Activated naive CD8-positive, alpha-beta T cell treated with anti-CD3 and anti-CD28 coated beads for 36 hours (primary cell): ENCODE data around the gene KDM6A. TPM values are rescaled to one million over a fixed set of nuclear protein-coding genes. Genes with fewer than 3 reads are reported as not detected.

Source experiments
- DNase-seq: peaks from one replicate; pipeline ENCODE4 v3.0.0; 2021
- H3K27ac Mint-ChIP-seq: one replicate; pipeline ENCODE4 v1.8.0; 2022; ENCODE audit warnings: mild to moderate bottlenecking, moderate library complexity, mixed read lengths
- H3K27me3 Mint-ChIP-seq: one replicate; pipeline ENCODE4 v1.8.0; 2022; ENCODE audit warnings: mild to moderate bottlenecking, mixed read lengths
- H3K36me3 Mint-ChIP-seq: one replicate; pipeline ENCODE4 v1.8.0; 2021; ENCODE audit warnings: mild to moderate bottlenecking, mixed read lengths
- H3K4me1 Mint-ChIP-seq: one replicate; pipeline ENCODE4 v1.8.0; 2021; ENCODE audit warnings: mixed read lengths
- H3K4me3 Mint-ChIP-seq: one replicate; pipeline ENCODE4 v1.8.0; 2022; ENCODE audit warnings: mild to moderate bottlenecking, moderate library complexity, mixed read lengths
- H3K9me3 Mint-ChIP-seq: one replicate; pipeline ENCODE4 v1.8.0; 2022; ENCODE audit warnings: mixed read lengths
- total RNA-seq, 2 experiments: library from RNA; stranded (reverse); gene quantifications; one replicate each; pipeline ENCODE4 v1.2.3, GENCODE V29; 2021

KDM6A gene
- total RNA-seq, 2 experiments from 2014 or later, result 15.8 to 17.4 TPM

DNA sequence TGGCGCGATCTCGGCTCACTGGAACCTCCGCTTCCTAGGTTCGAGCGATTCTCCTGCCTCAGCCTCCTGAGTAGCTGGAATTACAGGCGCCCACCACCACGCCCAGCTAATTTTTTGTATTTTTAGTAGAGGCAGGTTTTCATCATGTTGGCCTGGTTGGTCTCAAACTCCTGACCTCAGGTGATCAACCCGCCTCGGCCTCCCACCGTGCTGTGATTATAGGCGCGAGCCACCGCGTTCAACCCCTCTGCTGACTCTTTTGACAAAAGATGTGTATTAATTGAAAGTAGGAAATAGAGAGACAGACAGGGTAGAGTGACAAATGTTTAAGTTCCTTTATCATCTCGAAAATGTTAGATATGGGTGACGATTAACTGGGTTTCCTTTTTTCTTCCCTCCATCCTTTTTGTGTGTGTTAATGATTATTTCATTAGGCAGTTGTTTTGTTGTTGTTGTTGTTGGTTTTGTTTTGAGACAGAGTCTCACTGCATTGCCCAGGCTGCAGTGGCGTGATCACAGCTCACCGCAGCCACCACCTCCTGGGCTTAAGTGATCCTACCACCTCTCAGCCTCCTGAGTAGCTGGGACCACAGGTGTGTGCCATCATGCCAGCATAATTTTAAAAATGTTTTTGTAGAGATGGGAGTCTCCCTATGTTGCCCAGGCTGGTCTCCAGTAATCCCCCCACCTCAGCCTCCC, 79.5 kb downstream of the KDM6A start:
- DNase-seq, result no peak
- H3K36me3 Mint-ChIP-seq, result peaks cover 6% of the 10 kb centered on the region
- H3K4me1 Mint-ChIP-seq, result peaks cover 40% of the 10 kb centered on the region
- H3K27ac Mint-ChIP-seq, result no peak overlapping the region
- H3K27me3 Mint-ChIP-seq, result no peaks in the 10 kb centered on the region
- H3K9me3 Mint-ChIP-seq, result no peaks in the 10 kb centered on the region
- H3K4me3 Mint-ChIP-seq, result no peak overlapping the region

DNA sequence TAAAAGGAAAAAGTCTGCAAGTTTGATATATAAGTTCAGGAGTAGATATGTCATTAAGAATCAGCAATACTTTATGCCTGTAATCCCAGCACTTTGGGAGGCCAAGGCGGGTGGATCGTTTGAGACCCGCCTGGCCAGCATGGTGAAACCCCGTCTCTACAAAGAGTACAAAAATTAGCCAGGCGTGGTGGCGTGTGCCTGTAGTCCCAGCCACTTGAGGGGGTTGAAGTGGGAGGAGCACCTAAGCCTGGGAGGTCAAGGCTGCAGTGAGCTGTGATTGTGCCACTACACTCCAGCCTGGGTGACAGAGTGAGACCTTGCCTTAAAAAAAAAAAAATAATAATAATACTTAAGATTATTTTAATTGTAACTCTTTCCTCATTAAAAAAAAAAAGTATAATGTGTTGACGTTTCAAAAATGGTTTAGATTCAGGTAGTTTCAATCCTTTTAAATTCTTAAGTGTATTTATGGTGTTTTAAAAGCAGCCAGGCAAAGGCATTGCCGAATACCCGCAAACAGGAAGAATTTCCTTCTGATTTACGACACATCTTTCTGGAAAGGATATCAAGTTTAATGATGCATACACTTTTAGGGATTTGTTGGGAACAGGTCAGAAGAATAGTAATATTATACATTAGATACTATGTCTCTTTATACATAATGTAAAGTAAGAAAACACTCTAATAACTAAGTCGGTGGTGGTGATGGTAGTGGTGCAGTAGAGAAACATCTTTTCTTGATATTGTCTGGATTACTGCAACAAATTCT, 80.9 kb downstream of the KDM6A start:
- Mint-ChIP-seq H3K27ac (no peak overlapping the region), H3K4me3 (no peak overlapping the region), H3K4me1 (peaks cover 33% of the 10 kb centered on the region), H3K27me3 (no peaks in the 10 kb centered on the region), H3K9me3 (no peaks in the 10 kb centered on the region), H3K36me3 (peaks cover 6% of the 10 kb centered on the region)
- no peak for DNase-seq

GRCh38 chrX:44954562-44954961, 81.6 kb downstream of the KDM6A start:
- H3K4me1 Mint-ChIP-seq, result peaks cover 37% of the 10 kb centered on the region

DNA sequence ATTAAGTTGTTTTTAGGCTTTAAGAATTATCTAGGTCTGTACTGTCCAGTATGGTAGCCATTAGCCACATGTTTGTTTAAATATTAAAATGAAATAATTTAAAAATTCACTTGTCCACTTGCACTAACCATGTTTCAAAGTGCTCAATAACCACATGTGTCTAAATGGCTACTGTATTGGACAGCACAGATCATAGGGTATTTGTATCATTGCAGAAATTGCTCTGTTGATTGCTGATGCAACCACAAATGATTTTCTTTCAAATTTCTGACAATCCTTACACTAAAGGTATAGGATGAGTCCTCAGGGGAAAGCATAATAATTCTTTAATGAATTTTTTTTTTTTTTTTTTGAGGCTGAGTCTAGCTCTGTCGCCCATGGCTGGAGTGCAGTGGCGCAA, 84.9 kb downstream of the KDM6A start:
- no peaks in the 10 kb centered on the region for H3K27me3 Mint-ChIP-seq
- no peak overlapping the region for H3K4me3 Mint-ChIP-seq
- H3K36me3 Mint-ChIP-seq, result peaks cover 5% of the 10 kb centered on the region
- no peaks in the 10 kb centered on the region for H3K9me3 Mint-ChIP-seq
- no peak for DNase-seq
- H3K27ac Mint-ChIP-seq, result no peak overlapping the region
- peaks cover 40% of the 10 kb centered on the region for H3K4me1 Mint-ChIP-seq

More at GRCh38 chrX:44954562-44954961, 81.6 kb downstream of the KDM6A start:
- H3K9me3 Mint-ChIP-seq, result no peaks in the 10 kb centered on the region
- H3K4me3 Mint-ChIP-seq, result no peak overlapping the region
- H3K36me3 Mint-ChIP-seq, result peaks cover 6% of the 10 kb centered on the region
- H3K27ac Mint-ChIP-seq, result no peak overlapping the region
- no peak for DNase-seq
- H3K27me3 Mint-ChIP-seq, result no peaks in the 10 kb centered on the region

DNA sequence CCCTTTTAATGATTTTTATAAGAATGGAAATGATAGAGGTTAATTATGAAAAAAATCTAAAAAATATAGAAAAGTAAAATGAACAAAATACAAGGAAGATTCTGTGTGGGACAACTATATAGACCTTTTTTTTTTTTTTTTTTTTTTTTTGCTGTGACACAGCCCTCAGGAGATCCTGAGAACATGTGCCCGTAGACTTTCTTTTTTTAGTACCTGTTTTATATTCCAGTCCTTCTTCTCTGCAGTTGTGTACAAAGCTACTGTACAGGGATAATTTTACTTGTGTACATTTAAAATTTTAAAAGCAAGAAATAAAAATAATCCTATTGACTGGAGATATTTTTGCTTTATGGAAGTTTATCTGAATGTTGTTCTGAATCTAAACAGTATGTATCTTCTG, 85.5 kb downstream of the KDM6A start:
- no peak for DNase-seq
- Mint-ChIP-seq H3K9me3 (no peaks in the 10 kb centered on the region), H3K27ac (no peak overlapping the region), H3K36me3 (peaks cover 11% of the 10 kb centered on the region), H3K4me3 (no peak overlapping the region), H3K27me3 (no peaks in the 10 kb centered on the region), H3K4me1 (peaks cover 40% of the 10 kb centered on the region)

DNA sequence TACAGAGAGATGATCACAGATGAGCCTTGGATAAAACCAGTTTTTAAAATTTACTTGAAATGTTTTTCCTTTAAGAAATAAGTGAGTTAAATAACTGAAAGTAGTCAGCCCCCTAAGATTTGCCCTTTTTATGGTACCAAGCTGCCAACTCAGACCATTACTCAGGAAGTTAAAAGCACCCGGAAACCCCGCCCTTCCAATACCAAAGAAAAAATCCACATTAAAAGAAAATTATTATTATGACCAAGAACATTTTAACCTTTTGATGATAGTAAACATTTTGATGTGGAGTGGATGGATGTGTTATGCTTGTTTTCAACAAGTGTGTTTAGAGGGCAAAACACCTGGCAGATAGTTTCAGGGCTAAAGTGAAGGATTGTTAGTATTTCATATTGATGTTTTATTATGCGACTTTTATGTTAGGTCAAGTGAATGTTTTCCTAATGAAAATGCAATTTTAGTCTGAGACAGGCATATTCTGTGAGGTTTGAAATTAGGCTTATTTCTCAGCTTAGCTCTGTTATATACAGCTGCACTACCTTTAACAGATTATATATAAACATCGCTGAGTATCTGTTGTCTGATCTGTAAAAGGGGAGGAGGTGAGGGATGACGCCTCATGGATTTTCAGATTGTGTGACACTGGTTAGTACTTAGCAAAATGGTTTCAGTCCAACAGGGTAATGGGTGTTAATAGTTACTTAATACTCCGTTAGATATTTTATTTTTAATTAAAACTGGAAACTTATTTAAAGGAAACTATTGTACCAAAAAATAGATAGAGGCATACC, 89.0 kb downstream of the KDM6A start:
- Mint-ChIP-seq H3K36me3 (peaks cover 28% of the 10 kb centered on the region), H3K9me3 (no peaks in the 10 kb centered on the region), H3K27me3 (no peaks in the 10 kb centered on the region), H3K4me1 (peaks cover 33% of the 10 kb centered on the region), H3K4me3 (no peak overlapping the region), H3K27ac (no peak overlapping the region)
- DNase-seq, result no peak

DNA sequence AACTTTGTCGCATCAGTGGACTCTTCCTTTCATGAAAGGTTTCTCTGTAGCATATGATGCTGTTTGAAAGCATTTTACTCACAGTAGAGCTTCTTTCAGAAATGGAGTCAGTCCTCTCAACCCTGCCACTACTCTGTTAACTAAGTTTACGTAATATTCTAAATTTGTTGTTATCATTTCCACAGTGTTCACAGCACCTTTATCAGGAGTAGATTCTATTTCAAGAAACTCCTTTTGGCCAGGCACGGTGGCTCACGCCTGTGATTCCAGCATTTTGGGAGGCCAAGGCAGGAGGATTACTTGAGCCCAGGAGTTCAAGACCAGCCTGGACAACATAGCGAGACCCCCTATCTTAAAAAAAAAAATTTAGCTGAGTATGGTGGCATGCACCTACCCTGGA, 90.0 kb downstream of the KDM6A start:
- no peak for DNase-seq
- H3K27ac Mint-ChIP-seq, result no peak overlapping the region
- peaks cover 32% of the 10 kb centered on the region for H3K36me3 Mint-ChIP-seq
- no peaks in the 10 kb centered on the region for H3K9me3 Mint-ChIP-seq
- no peaks in the 10 kb centered on the region for H3K27me3 Mint-ChIP-seq
- H3K4me1 Mint-ChIP-seq, result peaks cover 33% of the 10 kb centered on the region
- no peak overlapping the region for H3K4me3 Mint-ChIP-seq

DNA sequence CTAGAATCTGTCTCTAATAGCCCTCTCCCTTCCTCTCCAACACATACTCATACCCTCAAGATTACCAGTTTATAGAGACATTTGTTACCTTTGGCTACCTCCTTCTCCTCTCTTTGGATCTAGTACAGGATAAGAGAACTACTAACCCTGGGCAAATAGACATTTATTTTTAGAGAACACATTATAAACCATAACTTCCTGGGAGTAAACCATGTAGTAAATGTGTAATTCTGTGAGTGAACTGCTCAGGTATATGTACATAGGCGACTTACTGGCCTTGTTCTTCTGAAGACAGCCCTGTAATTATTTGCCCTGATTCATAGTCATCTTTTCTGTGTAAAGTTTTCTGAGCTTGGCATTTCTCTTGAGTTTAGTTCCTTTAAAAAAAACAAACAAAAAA, 94.2 kb downstream of the KDM6A start:
- Mint-ChIP-seq H3K36me3 (peaks cover 49% of the 10 kb centered on the region), H3K9me3 (peaks cover 2% of the 10 kb centered on the region), H3K4me3 (no peak overlapping the region), H3K27me3 (no peaks in the 10 kb centered on the region), H3K27ac (no peak overlapping the region), H3K4me1 (peaks cover 15% of the 10 kb centered on the region)
- no peak for DNase-seq

DNA sequence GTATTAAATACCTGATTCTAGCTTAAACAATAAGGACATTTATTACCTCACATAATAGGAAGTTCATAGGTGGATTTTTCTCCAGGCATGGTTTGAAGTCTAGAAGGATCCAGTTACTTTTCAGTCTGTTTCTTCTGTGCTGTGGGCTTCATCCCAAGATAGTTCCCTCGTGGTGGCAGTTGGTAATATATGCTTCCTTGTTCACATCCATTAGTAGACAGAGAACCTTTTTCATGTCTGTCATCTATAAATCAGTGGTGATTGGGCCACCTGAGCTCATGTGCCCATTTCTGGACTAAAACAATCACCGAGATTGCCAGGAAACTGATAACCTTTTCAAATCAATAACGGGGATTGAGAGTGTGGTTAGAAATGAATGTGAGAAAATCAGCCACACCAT, 97.7 kb downstream of the KDM6A start:
- H3K27ac Mint-ChIP-seq, result no peak overlapping the region
- no peak for DNase-seq
- H3K27me3 Mint-ChIP-seq, result no peaks in the 10 kb centered on the region
- no peak overlapping the region for H3K4me3 Mint-ChIP-seq
- peaks cover 12% of the 10 kb centered on the region for H3K9me3 Mint-ChIP-seq
- H3K4me1 Mint-ChIP-seq, result peaks cover 13% of the 10 kb centered on the region
- peaks cover 61% of the 10 kb centered on the region for H3K36me3 Mint-ChIP-seq

GRCh38 chrX:44971674-44972073, 98.7 kb downstream of the KDM6A start:
- Mint-ChIP-seq H3K4me3 (no peak overlapping the region), H3K27ac (no peak overlapping the region), H3K9me3 (peaks cover 14% of the 10 kb centered on the region), H3K36me3 (peaks cover 59% of the 10 kb centered on the region), H3K27me3 (no peaks in the 10 kb centered on the region), H3K4me1 (peaks cover 8% of the 10 kb centered on the region)
- no peak for DNase-seq

DNA sequence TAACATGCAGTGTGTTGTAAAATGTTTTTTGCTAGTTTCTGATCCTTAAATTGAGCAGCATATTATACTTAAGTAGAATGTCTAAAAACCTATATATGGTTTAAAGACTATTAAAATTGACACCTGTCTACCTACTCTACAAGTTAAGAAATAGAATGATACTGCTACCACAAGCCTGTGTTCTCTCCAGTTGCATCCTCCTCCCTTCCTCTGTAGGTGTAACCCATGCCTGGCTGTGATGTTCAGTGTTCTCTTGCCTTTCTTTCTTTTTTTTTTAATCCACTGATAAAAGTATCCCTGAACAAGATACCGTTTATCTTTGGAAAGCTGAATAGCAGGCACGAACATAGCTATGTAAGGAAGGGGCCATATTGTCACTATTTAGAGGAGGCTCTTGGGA, 99.1 kb downstream of the KDM6A start:
- peaks cover 14% of the 10 kb centered on the region for H3K9me3 Mint-ChIP-seq
- H3K4me3 Mint-ChIP-seq, result no peak overlapping the region
- DNase-seq, result no peak
- no peak overlapping the region for H3K27ac Mint-ChIP-seq
- no peaks in the 10 kb centered on the region for H3K27me3 Mint-ChIP-seq
- H3K36me3 Mint-ChIP-seq, result peaks cover 56% of the 10 kb centered on the region
- H3K4me1 Mint-ChIP-seq, result peaks cover 8% of the 10 kb centered on the region

- peaks cover 60% of the 10 kb centered on the region for H3K36me3 Mint-ChIP-seq
- no peak overlapping the region for H3K4me3 Mint-ChIP-seq
- H3K27ac Mint-ChIP-seq, result no peak overlapping the region
- no peak for DNase-seq
- H3K9me3 Mint-ChIP-seq, result peaks cover 14% of the 10 kb centered on the region
- peaks cover 8% of the 10 kb centered on the region for H3K4me1 Mint-ChIP-seq
- no peaks in the 10 kb centered on the region for H3K27me3 Mint-ChIP-seq
These were observed 100.5 kb downstream of the KDM6A start for GRCh38 chrX:44973420-44973932.

DNA sequence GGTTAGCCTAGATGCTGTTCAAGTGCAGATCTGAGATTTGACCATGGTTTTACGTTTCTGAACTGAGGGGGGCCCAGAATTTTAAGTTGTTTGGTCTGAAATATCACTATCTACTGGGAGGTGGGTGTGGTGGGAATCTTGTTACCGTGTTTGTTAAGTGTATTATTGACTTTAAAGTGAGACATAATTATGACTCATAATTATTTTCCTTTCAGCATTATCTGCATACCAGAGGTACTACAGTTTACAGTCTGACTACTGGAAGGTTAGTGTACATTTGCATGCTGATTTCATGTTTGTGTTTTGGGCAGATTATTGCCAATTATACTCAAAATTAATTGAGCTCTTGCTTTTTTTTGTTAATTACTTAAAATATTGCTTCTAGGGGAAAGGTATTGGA, 101.5 kb downstream of the KDM6A start:
- H3K4me1 Mint-ChIP-seq, result peaks cover 12% of the 10 kb centered on the region
- H3K36me3 Mint-ChIP-seq, result peaks cover 67% of the 10 kb centered on the region

DNA sequence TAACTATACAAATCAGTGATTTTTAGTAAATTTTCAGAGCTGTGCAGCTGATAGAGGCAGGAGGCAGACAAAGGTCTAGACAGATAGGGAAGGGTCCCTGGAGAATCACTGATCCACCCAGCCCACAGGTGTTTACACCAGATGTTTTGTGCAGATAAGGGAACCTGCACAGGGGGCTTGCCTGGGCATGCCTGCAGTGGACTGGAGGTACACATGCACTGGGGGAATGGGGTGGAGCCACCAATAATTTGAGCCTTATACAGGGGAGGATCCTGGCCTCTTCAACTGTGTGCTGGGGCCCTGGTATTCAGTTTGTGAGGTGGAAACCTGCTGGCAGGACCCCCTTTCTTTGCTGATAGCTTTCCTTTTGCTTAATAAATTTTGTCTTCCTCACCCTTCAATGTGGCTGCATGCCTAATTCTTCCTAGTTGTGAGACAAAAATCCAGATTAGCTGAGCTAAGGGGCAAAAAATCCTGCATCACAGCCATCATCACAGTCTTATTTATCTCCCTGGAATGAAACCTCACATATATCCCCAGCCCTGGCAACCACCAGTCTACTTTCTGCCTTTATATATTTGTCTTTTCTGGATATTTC, 102.8 kb downstream of the KDM6A start:
- peaks cover 63% of the 10 kb centered on the region for H3K36me3 Mint-ChIP-seq
- peaks cover 13% of the 10 kb centered on the region for H3K9me3 Mint-ChIP-seq
- no peaks in the 10 kb centered on the region for H3K27me3 Mint-ChIP-seq
- no peak overlapping the region for H3K27ac Mint-ChIP-seq
- no peak overlapping the region for H3K4me3 Mint-ChIP-seq
- no peak for DNase-seq
- peaks cover 11% of the 10 kb centered on the region for H3K4me1 Mint-ChIP-seq

More for the DNA sequence above, 101.5 kb downstream of the KDM6A start:
- DNase-seq, result no peak
- Mint-ChIP-seq H3K27ac (no peak overlapping the region), H3K4me3 (no peak overlapping the region), H3K27me3 (no peaks in the 10 kb centered on the region), H3K9me3 (peaks cover 14% of the 10 kb centered on the region)

DNA sequence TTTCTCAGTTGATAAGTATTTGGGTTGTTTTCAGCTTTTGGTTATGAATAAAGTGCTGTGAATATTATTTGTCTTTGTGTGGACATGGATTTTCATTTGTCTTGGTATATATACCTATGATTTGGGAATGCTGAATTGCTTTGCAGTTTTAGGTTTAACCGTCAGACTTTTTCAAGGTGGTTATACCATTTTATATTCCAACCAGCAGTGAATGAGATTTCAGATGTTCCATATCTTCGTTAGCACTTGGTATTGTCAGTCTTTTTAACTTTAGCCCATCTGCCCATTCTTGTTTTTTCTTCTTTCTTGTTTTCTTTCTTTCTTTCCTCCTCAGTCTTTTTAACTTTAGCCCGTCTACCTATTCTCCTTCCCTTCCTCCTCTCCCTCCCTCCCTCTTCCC, 106.0 kb downstream of the KDM6A start:
- no peak overlapping the region for H3K27ac Mint-ChIP-seq
- no peak for DNase-seq
- H3K4me3 Mint-ChIP-seq, result no peak overlapping the region
- H3K27me3 Mint-ChIP-seq, result no peaks in the 10 kb centered on the region
- peaks cover 10% of the 10 kb centered on the region for H3K4me1 Mint-ChIP-seq
- H3K36me3 Mint-ChIP-seq, result peaks cover 35% of the 10 kb centered on the region
- H3K9me3 Mint-ChIP-seq, result peaks cover 8% of the 10 kb centered on the region
